Middle frontal gyrus (tissue), 1 donor: ENCODE data around the gene PKP2.
"Not testable (repeated sequence)": the region's sequence is repeated elsewhere in the genome, so short reads cannot be mapped to it uniquely, and the experiment has no call there.

Source experiments
- DNase-seq: peaks from one replicate; pipeline ENCODE4 v3.0.0-alpha.2; 2015; ENCODE audit warnings: low spot score; ENCODE audit errors: extremely low spot score

Gene PKP2

GRCh38 chr12:32895688-32896431 is 717 bp downstream of the PKP2 start:
- no peak for DNase-seq

DNA sequence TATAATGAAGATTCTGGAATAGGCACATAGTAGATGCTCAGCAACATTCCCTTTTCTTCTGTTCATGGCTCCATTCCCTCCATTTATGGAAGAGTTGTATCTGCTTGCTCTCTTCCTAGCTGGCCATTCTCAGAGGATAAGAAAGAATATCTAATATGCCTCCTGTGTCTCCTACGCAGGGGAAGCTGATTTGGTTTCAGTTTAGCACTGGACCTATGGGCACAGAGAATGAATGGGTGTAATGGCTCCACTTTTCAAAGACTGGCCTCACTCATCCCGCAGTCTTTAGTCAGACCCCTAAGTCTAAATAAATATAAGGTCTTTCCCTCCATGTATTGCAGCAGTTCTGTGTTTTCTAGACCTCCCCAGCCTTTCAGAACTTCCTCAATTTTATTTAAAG is 2.0 kb downstream of the PKP2 start:
- no peak for DNase-seq

GRCh38 chr12:32893458-32893857 is 3.1 kb downstream of the PKP2 start:
- no peak for DNase-seq

GRCh38 chr12:32893043-32893442 is 3.5 kb downstream of the PKP2 start:
- no peak for DNase-seq

DNA sequence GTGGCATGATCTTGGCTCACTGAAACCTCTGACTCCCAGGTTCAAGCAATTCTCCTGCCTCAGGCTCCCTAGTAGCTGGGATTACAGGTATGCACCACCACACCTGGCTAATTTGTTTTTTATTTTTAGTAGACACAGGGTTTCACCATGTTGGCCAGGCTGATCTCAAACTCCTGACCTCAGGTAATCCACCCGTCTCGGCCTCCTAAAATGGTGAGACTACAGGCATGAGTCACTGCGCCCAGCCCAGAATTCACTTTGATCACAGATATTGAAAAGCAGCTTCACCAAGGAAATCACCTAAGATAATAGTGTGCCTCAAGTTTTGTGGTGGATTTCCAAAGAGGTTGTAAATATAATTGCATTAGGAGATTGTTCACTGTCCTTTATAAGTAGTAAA is 4.2 kb downstream of the PKP2 start:
- not testable (repeated sequence) for DNase-seq

- DNase-seq: no peak
Observed at GRCh38 chr12:32891956-32892355, 4.6 kb downstream of the PKP2 start.

DNA sequence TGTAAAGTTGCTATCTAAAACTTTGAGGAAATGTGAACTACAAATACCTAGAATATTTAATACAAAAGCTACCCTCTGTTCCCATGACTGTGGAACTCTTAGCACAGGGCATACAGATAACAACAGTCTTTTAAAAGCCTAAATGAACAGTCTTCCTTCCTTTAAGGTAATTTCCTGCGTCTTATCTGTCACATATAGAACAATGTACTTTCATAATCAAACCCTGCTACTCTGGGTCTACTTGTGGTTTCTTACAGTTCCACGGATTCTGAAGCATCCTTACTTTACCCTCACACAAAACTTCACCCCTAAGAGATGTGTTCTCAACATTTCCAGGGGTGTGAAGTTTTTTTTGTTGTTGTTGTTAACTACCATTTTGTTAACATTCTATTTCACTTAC is 5.1 kb downstream of the PKP2 start:
- no peak for DNase-seq

DNA sequence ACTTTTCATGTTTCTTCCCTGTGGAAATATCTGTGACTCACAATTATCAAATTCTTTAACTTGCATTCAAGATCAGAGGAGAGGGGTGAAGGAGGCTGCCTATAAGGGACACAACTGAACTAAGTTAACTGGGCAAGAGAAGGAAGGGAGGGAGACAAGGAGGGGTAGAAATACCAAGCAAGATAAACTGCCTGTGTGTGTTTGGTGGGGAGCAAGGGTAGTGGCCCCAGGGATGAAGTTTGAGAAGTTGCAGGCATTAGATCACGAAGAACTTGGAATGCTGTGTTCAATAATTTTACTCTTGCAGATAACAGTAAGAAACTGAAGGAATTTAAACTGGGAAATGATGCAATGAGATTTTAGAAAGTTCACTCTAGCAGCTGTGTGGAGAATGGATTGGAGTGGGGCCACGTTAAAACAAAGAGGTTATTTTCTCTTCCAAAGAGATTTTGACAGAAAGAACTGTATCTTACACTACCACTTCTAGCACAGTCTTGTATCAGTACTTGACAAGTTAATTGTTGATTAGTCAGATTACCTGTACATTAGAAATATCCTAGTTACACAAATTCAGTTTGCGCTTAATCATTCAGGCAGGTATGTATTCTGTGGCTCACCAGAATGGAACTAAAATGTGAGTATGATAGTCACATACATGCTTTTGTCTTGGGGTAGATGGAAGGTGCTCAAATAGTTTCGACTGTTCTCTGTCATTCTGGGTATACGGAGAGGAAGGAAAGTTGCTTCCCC is 7.4 kb downstream of the PKP2 start:
- DNase-seq: no peak

- no peak for DNase-seq
Observed at GRCh38 chr12:32887058-32887457, 9.5 kb downstream of the PKP2 start.

DNA sequence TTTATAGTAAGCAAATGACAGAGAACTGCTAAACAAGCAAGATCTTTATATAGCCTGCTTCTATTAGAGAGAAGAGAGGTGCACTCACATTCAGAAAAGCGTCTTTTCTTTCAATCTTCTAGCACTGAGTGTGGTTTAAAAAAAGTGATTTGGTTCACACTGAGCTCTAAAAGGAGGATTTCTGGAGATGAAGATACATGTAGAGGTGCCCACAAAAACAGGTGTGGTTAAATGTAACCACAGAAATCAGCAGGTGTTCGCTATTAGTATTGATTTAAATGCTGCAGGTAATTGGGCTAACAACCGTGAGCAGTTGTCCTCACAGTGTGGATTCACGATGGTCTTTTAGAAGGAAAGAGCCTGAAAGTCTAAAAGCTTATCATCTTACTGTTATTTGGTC is 10.7 kb downstream of the PKP2 start:
- no peak for DNase-seq

DNA sequence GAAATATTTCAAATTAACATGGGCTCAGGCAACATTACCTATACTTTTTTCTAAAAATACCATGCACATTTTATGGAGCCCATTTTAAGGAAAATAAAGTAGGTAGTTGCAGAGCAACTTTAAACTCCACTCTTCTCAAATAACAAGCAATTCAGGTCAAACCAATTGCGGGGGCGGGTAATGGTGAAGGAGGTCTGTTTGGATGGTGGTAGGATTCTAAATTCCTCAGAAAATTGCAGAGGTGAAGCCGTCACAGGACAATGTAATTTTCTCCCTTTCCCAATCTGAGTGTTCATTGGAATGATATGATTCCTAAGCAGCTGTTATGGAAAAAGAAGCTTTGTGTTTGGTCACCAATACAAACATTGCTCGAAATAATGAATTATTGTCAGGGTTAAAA is 11.6 kb downstream of the PKP2 start:
- no peak for DNase-seq

GRCh38 chr12:32881702-32882101 is 14.9 kb downstream of the PKP2 start:
- DNase-seq: no peak

- DNase-seq: no peak
Observed at GRCh38 chr12:32881107-32881506, 15.5 kb downstream of the PKP2 start.

DNA sequence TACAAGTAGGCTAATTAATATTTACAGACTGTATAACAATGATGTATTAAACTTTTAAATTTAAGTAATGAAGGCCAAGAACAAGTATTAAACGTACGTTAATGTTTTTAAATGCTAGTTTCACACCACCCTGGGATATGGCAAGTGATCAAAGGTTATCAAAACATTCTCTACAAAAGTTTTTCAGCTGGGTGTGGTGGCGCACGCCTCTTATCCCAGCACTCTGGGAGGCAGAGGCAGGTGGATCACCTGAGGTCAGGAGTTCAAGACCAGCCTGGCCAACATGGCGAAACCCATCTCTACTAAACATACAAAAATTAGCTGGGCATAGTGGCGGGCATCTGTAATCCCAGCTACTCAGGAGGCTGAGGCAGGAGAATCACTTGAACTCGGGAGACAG is 17.5 kb downstream of the PKP2 start:
- not testable (repeated sequence) for DNase-seq

DNA sequence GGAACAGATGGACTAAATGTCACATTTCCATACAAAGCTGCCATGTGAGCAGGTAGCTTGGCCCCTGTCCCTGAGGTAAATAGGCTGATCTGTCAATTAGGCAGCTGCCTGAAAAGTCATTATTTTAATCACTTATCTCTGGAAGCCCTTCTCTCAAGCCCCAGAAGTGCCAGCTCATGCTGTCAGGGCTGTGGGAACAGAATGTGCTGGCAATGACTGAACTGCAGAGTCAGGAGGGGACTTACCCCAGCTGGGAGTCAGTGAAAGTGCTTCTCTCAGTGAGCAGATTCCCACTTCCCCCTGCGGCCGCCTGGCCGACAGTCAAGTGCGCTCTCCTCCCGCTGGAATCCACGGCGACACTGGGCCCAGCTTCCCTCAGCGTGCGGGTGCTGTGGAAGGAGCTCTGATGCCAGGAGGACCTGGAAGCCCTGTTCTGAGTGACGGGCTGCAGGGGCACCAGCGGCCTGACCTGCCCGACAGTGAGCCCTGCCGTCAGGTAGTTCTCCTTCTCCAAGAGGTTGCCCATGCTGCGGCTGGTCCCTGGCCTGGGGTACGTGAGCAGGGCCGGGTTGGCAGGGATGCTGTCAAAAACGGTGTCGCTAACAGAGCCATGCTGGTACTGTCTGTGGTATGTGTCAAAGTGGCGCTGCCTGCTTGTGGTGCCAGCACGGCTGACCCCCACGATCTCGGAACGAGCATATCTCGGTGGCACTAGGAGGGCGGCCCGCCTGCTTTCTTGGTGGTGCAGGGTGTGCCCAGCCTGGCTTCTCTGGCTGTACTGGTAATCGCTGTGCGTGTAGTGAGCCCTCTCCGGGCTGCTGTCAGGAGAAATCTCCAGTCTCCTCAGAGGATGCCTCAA is 18.7 kb downstream of the PKP2 start:
- no peak for DNase-seq

GRCh38 chr12:32876004-32876403 is 20.6 kb downstream of the PKP2 start:
- DNase-seq: no peak

- no peak for DNase-seq
Observed at GRCh38 chr12:32874975-32875374, 21.6 kb downstream of the PKP2 start.

- DNase-seq: no peak
Observed at GRCh38 chr12:32874078-32874477, 22.5 kb downstream of the PKP2 start.

DNA sequence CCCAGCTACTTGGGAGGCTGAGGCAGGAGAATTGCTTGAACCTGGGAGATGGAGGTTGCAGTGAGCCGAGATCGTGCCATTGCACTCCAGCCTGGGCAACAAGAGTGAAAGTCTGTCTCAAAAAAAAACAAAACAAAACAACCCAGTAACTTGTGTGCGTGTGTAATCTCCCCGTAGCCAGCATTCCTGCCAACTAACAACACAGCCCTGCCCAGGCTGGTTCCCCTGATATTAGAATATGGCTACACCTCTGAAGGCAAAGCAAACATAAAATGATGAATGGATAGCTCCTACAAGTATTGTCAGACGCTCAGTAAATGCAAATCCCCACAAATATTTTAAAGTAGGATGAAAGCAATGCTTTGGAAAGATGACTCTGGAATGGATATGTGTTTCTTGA is 24.2 kb downstream of the PKP2 start:
- not testable (repeated sequence) for DNase-seq

- no peak for DNase-seq
Observed at GRCh38 chr12:32870716-32871115, 25.9 kb downstream of the PKP2 start.

GRCh38 chr12:32868885-32869284 is 27.7 kb downstream of the PKP2 start:
- DNase-seq: no peak

DNA sequence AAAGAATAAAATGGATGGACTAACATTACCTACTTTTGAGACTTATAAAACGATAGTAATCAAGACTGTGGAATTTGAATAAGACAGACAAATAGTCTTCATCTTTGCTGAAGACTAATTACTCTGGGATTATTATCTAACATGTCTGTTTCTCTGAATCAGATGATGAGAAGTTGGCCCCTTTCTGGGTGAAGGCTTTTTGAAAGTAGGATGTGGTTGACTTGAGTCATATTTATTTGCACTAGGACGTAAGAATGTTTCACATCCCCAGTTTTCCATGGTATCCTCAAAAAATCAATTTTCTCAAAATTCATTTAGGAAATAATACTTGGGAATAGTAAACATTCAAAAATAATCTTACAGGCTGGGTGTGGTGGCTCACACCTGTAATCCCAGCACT is 31.8 kb downstream of the PKP2 start:
- DNase-seq: no peak
